Vagina (tissue), 2 donors: Measurements from ENCODE around the gene LSP1.

Experiments
- POLR2A ChIP-seq, 2 donors: fragments of 450-650 bp; IDR thresholded peaks; one replicate each; pipeline ENCODE4 v1.6.1; 2017; ENCODE audit warnings: antibody characterized with exemption in 2 of 2, mild to moderate bottlenecking in 2 of 2, moderate library complexity in 2 of 2
- TF ChIP-seq, protein P1 (sequence below), 3 experiments: fragments of 450-650 bp in 2 of 3; fragments of 200-600 bp in 1 of 3; sonication (generic) in 1 of 3; IDR thresholded peaks; one replicate each; pipeline ENCODE4 v1.5.1; 2017 to 2019; ENCODE audit warnings: antibody characterized with exemption in 3 of 3, mild to moderate bottlenecking in 2 of 3, moderate library complexity in 2 of 3

DNA sequence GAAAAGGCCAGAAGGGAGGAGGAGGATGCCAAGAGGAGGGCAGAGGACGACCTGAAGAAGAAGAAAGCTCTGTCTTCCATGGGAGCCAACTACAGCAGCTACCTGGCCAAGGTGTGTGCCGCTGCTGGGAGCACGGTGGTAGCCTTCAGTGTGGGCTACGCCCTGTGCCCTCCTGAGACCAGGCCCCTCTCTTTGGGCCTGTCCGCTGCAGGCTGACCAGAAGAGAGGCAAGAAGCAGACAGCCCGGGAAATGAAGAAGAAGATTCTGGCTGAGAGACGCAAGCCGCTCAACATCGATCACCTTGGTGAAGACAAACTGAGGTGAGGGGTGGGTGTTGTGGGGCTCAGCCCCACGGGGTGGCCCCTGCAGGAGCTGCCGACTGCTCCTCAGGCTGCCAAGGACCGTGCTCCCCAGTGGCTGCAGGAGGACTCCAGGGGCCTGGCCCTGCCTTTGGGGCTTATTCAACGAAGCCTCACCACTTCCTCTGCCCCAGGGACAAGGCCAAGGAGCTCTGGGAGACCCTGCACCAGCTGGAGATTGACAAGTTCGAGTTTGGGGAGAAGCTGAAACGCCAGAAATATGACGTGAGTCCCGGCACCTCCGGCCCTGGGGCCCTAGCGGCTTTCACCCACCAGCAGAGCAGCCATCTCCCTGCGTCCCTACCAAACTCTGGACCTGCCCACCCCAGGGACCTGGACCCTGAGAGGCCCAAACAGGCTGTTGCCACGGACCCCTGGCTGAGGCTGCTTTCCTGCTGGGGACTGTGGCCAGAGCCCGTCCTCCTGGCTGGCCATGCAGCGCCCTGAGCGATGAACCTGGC is 81.7 kb downstream of the LSP1 start:
- TF ChIP-seq POLR2A (IDR thresholded peaks at IDR 0.05): no peak
- TF ChIP-seq, protein P1, sequence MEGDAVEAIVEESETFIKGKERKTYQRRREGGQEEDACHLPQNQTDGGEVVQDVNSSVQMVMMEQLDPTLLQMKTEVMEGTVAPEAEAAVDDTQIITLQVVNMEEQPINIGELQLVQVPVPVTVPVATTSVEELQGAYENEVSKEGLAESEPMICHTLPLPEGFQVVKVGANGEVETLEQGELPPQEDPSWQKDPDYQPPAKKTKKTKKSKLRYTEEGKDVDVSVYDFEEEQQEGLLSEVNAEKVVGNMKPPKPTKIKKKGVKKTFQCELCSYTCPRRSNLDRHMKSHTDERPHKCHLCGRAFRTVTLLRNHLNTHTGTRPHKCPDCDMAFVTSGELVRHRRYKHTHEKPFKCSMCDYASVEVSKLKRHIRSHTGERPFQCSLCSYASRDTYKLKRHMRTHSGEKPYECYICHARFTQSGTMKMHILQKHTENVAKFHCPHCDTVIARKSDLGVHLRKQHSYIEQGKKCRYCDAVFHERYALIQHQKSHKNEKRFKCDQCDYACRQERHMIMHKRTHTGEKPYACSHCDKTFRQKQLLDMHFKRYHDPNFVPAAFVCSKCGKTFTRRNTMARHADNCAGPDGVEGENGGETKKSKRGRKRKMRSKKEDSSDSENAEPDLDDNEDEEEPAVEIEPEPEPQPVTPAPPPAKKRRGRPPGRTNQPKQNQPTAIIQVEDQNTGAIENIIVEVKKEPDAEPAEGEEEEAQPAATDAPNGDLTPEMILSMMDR (IDR thresholded peaks at IDR 0.05): no peak
